Activated CD8-positive, alpha-beta memory T cell treated with anti-CD3 and anti-CD28 coated beads for 36 hours (primary cell): ENCODE results near the gene INTS1. TPM values are rescaled to one million over a fixed set of nuclear protein-coding genes. Genes with fewer than 3 reads are reported as not detected.

Experiments used
- CTCF ChIA-PET: fragments of 350-600 bp; sonication (Branson Sonifier 250); formaldehyde crosslinking; loops from one replicate; lab custom pipeline; 2021; ENCODE audit warnings: antibody characterized with exemption; lab: Charles Lee
- POLR2A ChIA-PET: fragments of 350-600 bp; sonication (Branson Sonifier 250); formaldehyde crosslinking; loops from one replicate; lab custom pipeline; 2021; ENCODE audit warnings: antibody characterized with exemption; lab: Charles Lee
- total RNA-seq, 2 experiments: library from RNA; stranded (reverse); gene quantifications; one replicate each; pipeline ENCODE4 v1.2.3, GENCODE V29; 2021

INTS1 gene
- total RNA-seq, 2 experiments from 2014 or later: 95.8 to 103 TPM

GRCh38 chr7:1433128-1433920 lies 70.9 kb downstream of the INTS1 start:
- ChIA-PET POLR2A (no interaction called here), CTCF (interaction anchor here (1.1 to 1.7 kb wide), 10 partner anchors 11 to 207 kb away, joined by 3 to 13 read pairs (median 4); no protein-coding TSS in a partner anchor)

DNA sequence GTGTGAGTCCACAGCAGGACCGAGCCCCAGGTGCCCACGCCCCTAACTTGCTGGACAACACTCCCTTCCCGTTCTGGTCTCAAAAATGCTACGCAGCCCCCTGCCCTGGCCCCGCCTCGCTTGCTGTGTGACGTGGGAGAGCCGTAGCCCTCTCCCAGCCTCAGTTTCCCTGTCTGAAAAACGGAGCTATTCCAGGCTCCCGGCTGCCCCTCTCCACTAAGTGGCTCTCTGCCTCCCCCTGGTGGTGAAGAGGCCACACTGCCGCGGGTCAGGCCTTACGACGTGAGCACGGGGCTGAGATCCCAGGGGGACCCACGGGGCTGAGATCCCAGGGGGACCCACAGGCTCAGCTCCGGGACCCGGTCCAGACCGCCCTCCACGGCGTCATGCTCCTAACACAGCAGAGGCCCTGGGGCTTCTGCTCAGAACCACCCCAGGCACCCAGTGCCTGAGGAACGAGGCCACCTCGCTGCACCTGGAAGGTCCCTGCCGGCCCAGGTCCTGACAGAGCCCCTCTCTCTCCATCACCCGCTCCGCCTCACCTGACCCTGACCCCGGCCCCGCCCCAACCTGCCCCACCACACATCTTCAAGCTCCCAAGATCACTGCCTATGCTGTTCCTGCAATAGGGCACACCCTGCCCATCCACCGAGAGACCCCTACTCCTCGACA lies 71.6 kb downstream of the INTS1 start:
- POLR2A ChIA-PET: no interaction called here
- CTCF ChIA-PET: interaction anchor here (0.6 to 1.7 kb wide), 17 partner anchors 10 to 211 kb away, joined by 3 to 13 read pairs (median 4); no protein-coding TSS in a partner anchor

- POLR2A ChIA-PET: no interaction called here
These were observed 72.4 kb downstream of the INTS1 start for GRCh38 chr7:1431634-1432380.

GRCh38 chr7:1431226-1431625 lies 73.0 kb downstream of the INTS1 start:
- ChIA-PET POLR2A (no interaction called here), CTCF (no interaction called here)

More at GRCh38 chr7:1431634-1432380, 72.4 kb downstream of the INTS1 start:
- CTCF ChIA-PET: interaction anchor here (0.6 to 1.7 kb wide), 16 partner anchors 9 to 210 kb away, joined by 3 to 13 read pairs (median 4); no protein-coding TSS in a partner anchor

DNA sequence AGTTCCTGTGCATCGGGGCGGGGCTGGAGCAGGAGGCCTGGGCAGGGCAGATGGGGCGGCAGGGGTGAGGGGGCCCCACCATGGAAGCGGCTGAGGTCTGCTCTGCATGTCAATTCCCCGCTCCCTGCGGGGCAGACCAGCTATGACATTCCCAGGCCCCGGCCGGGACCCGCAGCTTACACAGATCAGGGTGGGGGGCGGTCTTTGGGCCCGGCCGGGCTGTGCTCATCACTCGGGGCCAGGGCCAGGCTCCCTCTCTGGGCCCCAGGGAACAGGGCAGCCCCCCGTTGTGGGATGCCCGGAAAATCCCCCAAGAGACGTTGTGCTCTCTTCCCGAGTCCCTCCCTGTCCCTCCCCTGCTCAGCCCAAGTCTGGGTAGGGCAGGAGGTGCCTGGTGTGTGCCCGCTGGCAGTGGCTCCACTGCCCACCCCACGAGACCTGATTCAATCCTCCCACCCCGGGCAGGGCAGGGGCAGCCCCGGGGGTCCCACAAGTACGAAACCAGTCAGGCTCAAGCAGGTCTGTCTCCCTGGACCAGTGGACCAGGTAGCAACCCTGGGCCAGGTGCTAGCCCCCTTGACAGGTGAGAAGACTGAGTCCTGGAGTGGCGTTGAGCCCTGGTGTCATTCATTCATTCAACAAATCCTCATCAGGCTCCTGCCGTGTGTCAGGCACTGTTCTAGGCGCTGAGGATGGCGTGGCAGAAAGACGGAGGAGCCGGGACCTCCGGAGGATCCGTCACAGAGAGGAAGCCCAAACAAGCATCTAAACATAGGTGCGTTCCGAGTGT lies 73.9 kb downstream of the INTS1 start:
- CTCF ChIA-PET: no interaction called here
- POLR2A ChIA-PET: no interaction called here

- CTCF ChIA-PET: interaction anchor here (0.8 to 1.0 kb wide), 2 partner anchors 11 to 208 kb away, joined by 3 to 4 read pairs; no protein-coding TSS in a partner anchor
- POLR2A ChIA-PET: no interaction called here
These were observed 75.2 kb downstream of the INTS1 start for GRCh38 chr7:1428941-1429501.

GRCh38 chr7:1427064-1427657 lies 77.0 kb downstream of the INTS1 start:
- ChIA-PET CTCF (no interaction called here), POLR2A (no interaction called here)

- POLR2A ChIA-PET: no interaction called here
- CTCF ChIA-PET: interaction anchor here (1.2 kb wide), 1 partner anchor 13 kb away, joined by 4 read pairs; no protein-coding TSS in a partner anchor
These were observed 77.7 kb downstream of the INTS1 start for GRCh38 chr7:1426474-1426873.

DNA sequence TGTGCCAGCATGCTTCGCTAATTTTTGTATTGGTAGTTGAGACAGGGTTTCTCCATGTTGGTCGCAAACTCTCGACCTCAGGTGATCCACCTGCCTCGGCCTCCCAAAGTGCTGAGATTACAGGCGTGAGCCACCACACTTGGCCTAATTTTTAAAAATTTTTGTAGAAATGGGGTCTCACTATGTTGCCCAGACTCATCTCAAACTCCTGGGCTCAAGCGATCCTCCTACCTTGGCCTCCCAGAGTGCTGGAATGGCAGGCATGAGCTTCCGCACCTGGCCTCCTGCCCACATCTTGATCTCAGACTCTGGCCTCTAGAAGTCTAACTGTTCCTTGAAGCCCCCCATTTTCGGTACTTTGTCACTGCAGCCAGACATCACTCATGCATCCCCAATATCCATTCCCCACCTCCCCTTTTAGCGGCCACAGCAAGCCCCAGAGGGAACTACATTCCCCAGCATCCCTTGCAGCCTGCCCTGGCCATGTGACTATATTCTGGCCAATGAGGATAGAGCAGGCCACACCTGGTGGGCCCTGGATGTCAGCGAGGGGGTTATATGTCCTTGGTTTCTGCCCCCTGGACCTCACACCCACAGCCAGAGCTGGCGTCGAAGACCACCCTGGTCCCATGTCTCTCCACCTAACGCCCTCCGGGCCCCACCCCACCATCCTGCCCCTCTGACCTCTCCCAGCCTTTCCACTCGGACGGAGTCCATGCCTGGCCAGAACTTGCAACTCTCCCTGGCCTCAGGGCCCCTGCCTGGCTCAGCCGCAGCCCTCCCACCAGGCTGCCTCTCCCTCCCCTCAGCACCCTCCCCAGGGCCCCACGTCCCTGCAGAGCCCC lies 78.7 kb downstream of the INTS1 start:
- CTCF ChIA-PET: interaction anchor here (1.2 to 1.5 kb wide), 2 partner anchors 13 to 49 kb away, joined by 3 to 4 read pairs; no protein-coding TSS in a partner anchor
- POLR2A ChIA-PET: no interaction called here

GRCh38 chr7:1424041-1424440 lies 80.1 kb downstream of the INTS1 start:
- POLR2A ChIA-PET: no interaction called here
- CTCF ChIA-PET: interaction anchor here (1.5 kb wide), 1 partner anchor 51 kb away, joined by 3 read pairs; no protein-coding TSS in a partner anchor

DNA sequence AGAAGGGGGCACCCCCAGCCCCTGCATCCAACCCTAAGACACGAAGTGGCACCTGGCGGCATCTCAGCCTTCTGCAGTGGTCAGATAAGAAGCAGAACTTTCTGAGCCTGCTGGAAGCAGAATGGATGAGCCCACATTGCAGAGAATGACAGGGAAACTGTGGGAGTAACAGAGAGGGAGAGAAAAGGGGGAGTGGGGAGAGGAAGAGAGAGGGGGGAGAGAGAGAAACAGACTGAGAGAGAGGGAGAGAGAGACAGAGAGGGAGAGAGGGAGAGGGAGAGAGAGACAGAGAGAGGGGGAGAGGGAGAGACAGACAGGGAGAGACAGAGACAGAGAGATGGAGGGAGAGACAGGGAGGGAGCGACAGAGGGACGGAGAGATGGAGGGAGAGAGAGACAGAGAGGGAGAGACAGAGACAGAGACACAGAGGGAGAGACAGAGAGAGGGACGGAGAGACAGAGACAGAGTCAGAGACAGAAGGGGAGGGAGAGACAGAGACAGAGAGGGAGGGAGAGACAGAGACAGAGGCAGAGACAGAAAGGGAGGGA lies 80.9 kb downstream of the INTS1 start:
- ChIA-PET CTCF (interaction anchor here (1.2 kb wide), 1 partner anchor 9 kb away, joined by 3 read pairs; no protein-coding TSS in a partner anchor), POLR2A (no interaction called here)

GRCh38 chr7:1422512-1423263 lies 81.5 kb downstream of the INTS1 start:
- POLR2A ChIA-PET: no interaction called here

DNA sequence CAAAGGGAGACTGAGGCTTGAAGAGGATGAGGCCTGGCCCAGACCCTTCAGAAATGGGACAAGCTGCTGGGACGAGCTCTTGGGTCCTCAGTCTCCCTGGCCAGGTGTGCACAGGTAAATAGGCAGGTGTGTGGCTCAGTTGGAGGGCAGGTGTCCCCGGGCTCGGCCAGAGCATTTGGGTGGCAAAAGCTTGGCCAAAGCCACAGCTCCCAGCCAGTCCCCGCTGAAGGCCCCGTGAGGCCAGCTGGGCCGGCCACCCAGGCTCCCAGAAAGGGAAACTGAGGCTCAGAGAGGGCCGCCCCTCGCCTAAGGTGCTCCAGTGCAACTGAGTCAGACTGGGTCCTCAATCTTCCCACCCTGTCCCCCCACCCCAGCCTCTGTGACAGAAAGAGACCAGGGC lies 82.2 kb downstream of the INTS1 start:
- ChIA-PET CTCF (interaction anchor here (1.2 kb wide), 1 partner anchor 11 kb away, joined by 3 read pairs; no protein-coding TSS in a partner anchor), POLR2A (no interaction called here)

More at GRCh38 chr7:1422512-1423263, 81.5 kb downstream of the INTS1 start:
- CTCF ChIA-PET: interaction anchor here (1.2 kb wide), 1 partner anchor 10 kb away, joined by 3 read pairs; no protein-coding TSS in a partner anchor

GRCh38 chr7:1421020-1421790 lies 83.0 kb downstream of the INTS1 start:
- ChIA-PET CTCF (no interaction called here), POLR2A (no interaction called here)
